ENCODE measurements around the gene PCDHA8.
"Not testable (repeated sequence)": the region's sequence is repeated elsewhere in the genome, so short reads cannot be mapped to it uniquely, and the experiment has no call there.

Gene PCDHA8

GRCh38 chr5:140875085-140876065 lies 34.4 kb downstream of the PCDHA8 start, which contains the start of gene PCDHA12:
Gene PCDHA12, plus strand, starts transcription at chr5:140875308. Its CDS starts 165 bp downstream, at chr5:140875473.
- DNase-seq = no peak

GRCh38 chr5:140876541-140877261 lies 35.7 kb downstream of the PCDHA8 start:
- not testable (repeated sequence) for DNase-seq

GRCh38 chr5:140877262-140877581 lies 36.2 kb downstream of the PCDHA8 start:
- DNase-seq = no peak

- DNase-seq = no peak
Measured at GRCh38 chr5:140881889-140882590, 41.1 kb downstream of the PCDHA8 start, which contains the start of gene PCDHA13. Gene PCDHA13, plus strand, starts transcription at chr5:140882124. Its CDS starts 145 bp downstream, at chr5:140882269.

- no peak for DNase-seq
Measured at GRCh38 chr5:140882591-140882899, 41.6 kb downstream of the PCDHA8 start.

- no peak for DNase-seq
Measured at GRCh38 chr5:140883373-140883772, 42.4 kb downstream of the PCDHA8 start.

- no peak for DNase-seq
Measured at GRCh38 chr5:140883927-140884697, 43.1 kb downstream of the PCDHA8 start.
